GM18511 (cell line): ENCODE results near the gene OPN4.

Source experiments
- ATAC-seq: cut with Tn5 transposase; IDR thresholded peaks from one replicate; pipeline ENCODE4 v1.9.1; 2021; ENCODE audit warnings: mild to moderate bottlenecking, moderate library complexity; ENCODE audit not compliant: unreplicated experiment

The OPN4 gene

GRCh38 chr10:86699125-86699524 lies 44.8 kb downstream of the OPN4 start:
- ATAC-seq = no peak

DNA sequence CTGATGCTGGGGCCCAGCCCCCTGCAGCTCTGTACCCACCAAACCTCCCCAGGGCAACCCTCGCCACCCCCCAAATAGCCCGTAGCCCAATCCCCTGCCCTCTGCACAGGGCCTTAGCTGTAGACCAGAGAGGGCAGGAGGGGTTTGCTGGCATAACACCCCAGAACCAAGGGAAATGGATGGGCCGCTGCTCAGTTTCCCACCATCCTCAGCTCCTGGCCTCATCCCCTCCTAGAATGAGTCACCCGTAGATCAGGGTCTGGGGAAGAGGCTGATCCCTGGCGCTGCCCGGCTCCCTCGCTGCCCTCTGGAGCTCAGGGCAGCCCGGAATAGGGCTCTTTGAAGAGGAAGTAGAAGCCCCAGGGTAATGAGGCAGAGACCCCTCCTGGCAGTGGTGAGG lies 45.2 kb downstream of the OPN4 start:
- no peak for ATAC-seq

DNA sequence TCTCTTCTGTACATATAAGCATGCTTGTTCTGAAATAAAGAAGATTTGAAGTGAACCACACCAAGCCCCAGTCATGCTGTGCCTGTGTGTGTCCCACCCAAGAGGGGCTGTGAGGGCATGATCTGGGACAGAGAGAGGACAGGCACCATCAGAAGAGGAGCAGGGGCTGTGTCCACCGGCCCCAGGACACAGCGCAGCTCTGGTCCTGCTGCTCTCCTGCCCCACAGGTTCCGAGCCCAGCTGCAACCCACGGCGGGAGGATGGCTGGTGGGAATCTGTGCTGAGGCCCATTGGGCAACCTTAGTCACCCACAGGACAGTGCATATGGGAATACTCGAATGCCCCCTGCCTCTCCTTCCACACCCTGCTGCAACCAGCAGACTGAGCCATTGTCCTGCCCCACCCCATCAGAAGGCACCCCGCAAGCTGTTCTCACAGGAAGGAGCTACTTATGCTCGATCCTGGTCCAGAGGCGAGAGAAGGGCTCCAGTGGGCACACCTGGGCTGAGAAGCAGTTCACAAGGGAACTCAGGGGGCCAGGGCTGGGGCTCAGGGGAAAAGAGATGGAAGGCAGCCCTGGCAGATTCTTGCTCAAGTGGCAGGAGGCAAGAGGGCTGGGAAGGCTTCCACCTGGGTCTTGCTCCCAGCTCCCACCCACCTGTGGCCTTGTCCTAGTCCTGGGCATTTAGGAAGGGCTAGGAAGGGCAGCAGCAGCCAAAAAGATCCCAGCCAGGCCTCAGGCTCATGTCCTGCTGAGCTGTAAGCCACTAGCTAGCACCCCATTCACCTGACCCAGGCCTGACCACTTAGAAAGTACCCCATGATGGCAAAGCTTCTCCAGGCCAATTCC lies 45.9 kb downstream of the OPN4 start:
- ATAC-seq = no peak

- ATAC-seq = no peak
Observed at GRCh38 chr10:86700851-86701617, 46.7 kb downstream of the OPN4 start.

GRCh38 chr10:86703176-86703575 lies 48.8 kb downstream of the OPN4 start:
- no peak for ATAC-seq

- ATAC-seq = no peak
Observed at GRCh38 chr10:86705139-86705538, 50.8 kb downstream of the OPN4 start.

GRCh38 chr10:86705905-86706304 lies 51.6 kb downstream of the OPN4 start:
- no peak for ATAC-seq

- ATAC-seq = no peak
Observed at GRCh38 chr10:86706401-86706841, 52.1 kb downstream of the OPN4 start.

GRCh38 chr10:86706977-86707376 lies 52.6 kb downstream of the OPN4 start:
- ATAC-seq = no peak

DNA sequence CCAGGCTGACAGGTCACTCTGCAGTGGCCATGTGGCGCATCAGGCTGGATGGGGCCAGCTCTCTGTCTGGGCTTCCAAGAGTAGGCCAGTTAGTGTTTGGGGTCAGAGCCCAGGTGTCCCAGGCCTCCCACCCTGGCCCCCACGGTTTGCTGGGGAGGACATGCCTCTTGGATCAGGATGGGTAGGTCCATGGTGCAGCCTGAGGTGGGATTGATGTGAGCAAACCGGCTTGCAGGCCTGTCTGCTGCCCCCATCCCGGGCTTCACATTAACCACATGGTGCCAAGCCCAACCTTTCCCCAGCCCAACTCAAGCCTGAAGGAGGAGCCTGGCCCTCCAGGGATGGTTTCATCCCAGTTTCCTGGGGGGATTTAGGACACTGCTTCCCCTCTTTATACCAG lies 53.2 kb downstream of the OPN4 start:
- ATAC-seq = no peak

DNA sequence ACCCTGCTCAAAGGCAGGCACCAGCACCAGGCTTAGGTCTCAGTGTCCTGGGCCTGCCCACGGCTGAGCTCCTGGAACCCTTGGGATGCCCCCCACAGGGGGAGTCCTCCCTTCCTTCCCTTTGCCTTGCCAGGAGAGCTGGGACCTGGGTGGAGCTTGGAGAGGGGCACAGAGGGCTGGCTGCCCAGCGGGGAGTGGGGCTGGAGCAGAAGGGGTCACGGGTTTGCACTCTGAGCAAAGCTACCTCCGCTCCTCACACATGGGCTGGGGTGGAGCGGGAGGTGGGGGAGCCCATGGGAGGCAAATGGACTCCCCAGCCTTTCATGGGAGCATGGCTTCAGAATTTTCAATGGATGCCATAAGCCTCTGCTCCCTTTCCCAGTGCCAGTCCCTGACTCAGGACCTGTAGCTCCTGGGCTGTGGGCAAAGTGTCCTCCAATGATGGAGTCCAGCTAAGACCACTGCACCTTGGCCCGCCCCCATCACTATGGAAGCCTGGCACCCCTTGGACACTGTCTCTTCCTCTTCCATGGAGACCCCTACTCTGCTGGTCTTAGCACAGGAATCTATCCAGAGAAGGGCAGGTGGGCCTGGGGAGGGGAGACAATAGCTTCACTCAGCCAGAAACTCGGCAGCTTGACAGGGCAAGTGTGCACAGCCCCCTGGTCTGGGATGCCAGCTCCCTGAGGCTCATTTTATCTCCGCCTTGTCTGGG lies 53.9 kb downstream of the OPN4 start:
- ATAC-seq = no peak

- no peak for ATAC-seq
Observed at GRCh38 chr10:86708783-86709380, 54.5 kb downstream of the OPN4 start.

GRCh38 chr10:86709396-86710185 lies 55.2 kb downstream of the OPN4 start:
- ATAC-seq = no peak

- ATAC-seq = peak; percentile 90
Observed at GRCh38 chr10:86710987-86711512, 56.7 kb downstream of the OPN4 start.

DNA sequence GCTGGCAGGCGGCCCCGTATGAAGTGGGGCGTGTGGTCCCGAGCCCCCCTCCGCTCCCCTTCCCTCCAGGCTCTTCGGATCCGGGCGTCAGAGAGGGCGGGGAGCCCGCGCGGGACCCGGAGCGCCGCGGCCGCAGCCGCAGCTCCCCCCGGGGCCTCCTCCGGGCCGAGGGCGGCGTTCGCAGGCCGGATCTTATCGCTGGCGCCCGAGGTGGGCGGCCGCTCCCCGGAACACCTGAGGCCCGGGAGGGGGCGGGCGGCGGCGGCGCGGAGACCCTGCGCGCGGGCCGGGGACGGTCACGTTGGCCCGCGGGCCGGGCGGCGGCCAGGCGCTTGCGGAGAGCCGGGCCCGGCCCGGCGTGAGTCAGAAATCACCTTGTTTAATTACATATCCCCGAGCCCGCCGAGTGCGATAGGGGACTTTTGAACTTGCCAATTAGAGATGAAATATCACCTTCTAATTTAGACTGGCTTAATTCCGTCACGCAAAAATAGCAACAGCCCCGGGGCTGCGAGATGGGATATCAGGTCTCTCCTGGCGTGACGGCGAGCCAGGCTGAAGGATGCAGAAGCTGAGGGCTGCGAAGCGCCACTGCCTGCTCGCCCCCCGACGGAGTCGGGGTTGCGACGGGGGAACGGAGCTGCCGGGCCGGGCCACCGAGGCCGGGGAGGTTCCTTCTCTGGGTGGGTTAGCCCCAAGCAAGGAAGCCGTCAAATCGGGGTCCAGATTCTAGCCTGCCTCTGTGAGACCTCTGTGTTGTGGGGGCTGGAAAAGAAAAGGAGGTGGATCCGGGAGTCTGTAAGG lies 57.4 kb downstream of the OPN4 start:
- peak; percentile 57 for ATAC-seq

DNA sequence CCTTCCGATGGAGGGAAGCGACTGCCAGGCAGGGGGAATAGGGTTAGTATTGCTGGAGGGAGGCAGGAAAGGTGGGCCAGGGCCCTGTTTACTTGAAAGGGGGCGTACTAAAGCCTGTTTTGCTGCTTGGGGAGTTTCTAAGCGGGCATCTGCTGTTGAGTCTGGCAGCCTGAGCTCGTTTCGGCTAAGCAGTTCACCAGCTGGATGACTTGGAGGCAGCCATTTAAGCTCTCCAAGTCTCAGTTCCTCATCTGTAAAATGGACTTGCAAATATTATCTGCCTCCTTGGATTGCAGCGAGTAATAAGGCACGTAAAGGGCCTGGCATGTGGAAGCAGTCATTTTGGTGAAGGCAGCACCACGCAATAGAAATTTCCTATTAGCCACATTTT lies 58.0 kb downstream of the OPN4 start:
- peak; percentile 15 for ATAC-seq

DNA sequence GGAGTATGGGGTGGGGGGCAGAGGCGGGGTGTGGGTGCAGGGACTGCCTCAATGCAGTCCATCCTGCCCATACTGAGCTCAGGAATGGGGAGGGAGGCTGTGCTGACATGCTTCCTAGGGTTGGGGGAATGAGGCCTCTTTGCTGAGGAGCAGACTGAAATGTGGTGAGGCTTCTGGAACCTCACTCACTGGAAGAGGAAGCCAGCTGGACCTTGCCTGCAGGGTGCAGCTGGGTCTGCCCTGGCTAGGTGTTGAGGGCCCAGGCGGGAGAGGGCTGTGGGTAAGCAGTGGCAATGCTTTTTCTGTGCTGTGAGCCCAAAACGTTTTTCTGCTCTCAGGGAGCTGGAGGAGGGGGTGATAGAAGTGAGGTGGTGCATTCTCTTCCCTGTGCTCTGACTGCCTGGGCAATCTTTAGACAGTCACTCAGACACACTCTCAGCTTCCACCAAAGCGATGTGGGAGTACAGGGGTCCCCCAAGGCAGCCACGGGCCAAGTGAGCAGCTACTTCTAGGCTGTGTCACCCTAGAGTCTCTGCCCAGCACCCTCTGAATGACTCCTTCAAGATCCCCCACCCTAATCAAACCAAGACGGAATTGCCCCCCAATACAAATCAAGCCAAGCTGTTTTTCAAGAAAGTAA lies 60.9 kb downstream of the OPN4 start:
- ATAC-seq = no peak

DNA sequence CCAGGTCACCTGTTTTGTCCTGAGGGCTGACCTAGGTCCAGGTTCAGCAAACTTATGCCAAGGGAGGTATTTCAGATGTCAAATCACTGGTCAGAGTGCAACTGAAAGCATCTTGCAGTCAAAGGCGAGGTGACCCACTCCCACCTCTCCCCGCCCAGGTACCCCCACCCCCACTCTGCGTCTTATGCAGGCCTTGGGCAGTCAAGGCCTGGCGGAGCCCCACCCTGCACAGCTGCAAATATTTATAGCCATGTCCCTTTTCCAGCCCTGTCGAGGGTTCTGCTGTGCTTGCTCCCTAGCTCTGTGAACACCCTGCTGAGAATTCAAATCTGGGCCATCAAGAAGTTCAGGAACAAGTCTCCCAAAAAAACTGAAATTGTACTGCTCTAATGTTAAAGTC lies 61.5 kb downstream of the OPN4 start:
- ATAC-seq = no peak
